GM12872 (cell line): ENCODE data around the gene CCBE1.

ENCODE experiments used
- TF ChIP-seq, protein P1 (sequence below): IDR thresholded peaks from 3 replicates; pipeline ENCODE4 v1.5.1; 2011; ENCODE audit warnings: low read depth, mild to moderate bottlenecking, low read length, moderate library complexity; ENCODE audit not compliant: insufficient read depth

CCBE1 gene

DNA sequence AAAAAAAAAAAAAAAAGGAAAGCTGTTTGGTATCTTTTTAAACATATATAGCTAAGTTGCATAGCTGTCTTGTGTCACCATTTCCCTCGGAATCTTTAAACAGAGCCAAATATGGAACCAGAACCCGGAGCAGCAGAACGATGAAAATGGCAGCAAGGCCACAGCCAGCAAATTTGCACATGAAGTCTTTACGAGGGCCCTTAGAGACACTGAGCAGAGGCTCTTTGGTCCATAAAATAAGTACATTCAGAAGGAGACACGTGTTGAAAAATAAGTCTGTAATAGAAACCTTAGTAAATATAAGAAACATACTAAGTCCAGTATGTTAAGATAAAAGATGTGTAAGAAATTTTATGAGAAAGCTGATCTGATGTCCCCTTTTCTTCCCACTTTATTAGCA, 16.2 kb downstream of the CCBE1 start:
- TF ChIP-seq, protein P1, sequence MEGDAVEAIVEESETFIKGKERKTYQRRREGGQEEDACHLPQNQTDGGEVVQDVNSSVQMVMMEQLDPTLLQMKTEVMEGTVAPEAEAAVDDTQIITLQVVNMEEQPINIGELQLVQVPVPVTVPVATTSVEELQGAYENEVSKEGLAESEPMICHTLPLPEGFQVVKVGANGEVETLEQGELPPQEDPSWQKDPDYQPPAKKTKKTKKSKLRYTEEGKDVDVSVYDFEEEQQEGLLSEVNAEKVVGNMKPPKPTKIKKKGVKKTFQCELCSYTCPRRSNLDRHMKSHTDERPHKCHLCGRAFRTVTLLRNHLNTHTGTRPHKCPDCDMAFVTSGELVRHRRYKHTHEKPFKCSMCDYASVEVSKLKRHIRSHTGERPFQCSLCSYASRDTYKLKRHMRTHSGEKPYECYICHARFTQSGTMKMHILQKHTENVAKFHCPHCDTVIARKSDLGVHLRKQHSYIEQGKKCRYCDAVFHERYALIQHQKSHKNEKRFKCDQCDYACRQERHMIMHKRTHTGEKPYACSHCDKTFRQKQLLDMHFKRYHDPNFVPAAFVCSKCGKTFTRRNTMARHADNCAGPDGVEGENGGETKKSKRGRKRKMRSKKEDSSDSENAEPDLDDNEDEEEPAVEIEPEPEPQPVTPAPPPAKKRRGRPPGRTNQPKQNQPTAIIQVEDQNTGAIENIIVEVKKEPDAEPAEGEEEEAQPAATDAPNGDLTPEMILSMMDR = no peak

DNA sequence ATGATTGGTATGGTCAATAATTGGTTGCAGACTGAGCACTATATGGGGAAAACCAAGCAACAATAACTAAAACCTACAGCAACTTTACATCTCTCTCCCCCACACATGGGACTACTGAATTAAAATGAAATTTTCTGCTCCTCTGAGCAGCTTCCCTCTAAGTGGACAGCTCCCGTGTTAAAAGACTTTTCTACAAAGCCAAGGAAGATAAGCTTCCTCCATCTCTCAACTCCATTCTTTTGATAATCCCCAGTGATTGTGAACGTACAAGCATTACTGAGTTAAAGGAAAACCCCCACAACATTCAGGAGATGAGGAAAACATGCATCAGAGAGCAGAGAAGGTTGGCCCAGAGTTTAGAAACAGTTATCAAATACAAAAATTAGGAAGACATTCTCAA, 21.9 kb downstream of the CCBE1 start:
- TF ChIP-seq, protein P1 = no peak

DNA sequence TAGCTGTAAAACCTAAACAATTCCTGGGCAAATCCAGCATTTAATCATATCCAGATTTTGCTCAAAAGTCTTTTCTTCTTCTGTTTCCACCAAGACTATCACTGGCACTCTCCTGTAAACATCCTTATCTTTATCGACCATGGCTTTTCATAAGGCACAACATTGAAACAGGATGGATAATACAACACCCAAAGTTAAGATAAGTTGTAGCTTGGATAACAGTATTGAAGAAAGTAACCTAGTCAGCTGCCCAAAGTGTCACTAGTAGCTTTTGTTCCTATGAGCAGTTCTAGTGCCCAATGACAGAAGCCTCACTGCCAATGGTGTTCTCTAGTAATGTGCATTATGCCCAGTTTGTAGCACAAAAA, 22.3 kb downstream of the CCBE1 start:
- TF ChIP-seq, protein P1 = no peak

DNA sequence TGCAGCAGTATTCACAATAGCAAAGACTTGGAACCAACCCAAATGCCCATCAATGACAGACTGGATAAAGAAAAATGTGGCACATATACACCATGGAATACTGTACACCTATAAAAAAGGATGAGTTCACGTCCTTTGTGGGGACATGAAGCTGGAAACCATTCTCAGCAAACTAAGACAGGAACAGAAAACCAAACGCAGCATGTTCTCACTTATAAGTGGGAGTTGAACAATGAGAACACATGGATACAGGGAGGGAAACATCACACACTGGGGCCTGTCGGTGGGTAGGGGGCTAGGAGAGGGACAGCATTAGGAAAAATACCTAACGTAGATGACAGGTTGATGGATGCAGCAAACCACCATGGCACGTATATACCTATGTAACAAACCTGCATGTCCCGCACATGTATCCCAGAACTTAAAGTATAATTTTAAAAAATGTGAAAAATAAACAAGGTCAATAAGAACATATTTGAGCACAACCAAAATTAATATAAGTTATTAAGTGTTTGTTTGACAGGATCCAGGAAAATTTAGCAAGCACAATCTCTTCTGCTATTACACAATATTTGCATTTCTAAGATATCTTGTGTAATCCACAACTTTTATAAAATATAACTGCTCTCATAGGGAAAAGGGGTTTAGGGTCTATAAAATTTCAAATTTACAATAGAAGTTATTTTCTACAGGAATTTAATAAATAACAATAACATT, 22.9 kb downstream of the CCBE1 start:
- TF ChIP-seq, protein P1 = no peak

DNA sequence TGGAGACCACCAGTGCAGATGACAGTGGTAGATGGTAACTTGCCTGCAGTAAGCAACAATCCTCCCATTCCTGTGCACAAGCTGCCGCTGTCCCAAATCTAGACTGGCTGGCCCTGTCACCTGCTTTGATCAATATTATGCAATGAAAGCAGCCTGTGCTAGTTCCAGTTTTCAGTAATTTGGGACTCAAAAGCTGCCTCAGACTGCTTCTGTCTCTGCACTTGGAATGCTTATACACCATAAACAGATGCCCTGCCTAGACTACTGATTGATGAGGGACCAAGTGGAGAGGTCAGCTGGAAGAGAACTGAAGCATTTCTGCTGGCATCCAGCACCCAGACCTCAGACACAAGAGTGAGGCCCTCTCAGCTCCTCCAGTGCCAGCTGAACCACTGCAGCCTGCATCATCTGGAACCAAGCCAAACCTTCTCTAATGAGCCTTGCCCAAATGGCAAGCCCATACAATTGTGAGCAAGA, 24.9 kb downstream of the CCBE1 start:
- TF ChIP-seq, protein P1 = no peak

DNA sequence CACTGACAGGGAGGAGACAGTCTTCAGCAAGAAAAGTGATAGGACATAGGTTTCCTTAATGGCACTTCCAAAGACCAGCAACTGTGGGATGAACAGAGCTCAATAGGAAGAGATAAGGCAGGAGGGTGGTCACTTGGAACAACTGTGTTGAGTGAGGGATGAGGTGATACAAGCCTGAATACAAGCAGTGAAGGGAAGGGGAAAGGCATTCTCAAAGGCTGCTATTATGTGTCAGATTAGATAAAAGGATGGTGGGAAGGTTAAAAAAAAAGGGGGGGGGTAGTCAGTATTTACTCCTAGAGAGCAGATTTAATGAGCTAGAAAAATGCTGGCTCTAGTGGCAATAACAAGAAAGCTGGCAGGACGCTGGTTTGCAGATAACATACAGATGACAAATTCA, 25.7 kb downstream of the CCBE1 start:
- TF ChIP-seq, protein P1 = no peak

DNA sequence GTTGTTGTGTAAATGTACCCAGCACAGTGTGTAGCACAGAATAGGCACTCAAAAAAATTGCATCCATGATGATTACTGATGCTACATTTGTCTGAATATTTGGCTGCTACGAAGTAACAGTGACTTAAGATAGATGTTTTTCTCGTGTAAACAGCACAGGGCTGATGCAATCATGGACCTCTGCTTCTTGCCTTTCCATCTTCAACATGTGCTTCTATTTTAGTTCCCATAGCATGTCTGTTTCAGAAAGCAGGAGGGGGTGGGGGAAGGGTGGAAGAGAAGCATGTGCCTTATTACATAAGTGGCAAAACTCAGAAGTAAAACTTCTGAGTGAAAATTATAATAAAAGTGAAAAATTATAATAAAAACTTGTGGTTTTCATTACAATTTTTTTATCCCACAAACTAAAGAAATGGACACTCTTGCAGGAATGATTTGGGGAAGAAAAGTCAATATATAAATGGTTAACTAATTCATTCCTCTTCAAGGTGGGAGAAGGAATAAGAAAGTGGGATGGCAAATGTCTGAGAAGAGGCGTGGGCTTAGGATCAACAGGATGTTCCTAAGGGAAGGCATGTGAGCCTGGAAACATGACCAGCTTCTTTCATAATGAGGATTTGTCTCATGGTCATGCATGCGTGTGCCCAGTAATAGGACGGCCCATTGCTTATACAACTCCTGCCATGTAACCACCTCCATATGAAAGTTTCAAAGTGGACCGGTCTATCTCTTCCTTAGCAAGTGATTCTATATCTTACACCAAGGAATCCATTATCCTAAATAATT, 27.2 kb downstream of the CCBE1 start:
- TF ChIP-seq, protein P1 = no peak
